SK-N-SH (cell line): Measurements from ENCODE around the gene GALM. TPM values are rescaled to one million over a fixed set of nuclear protein-coding genes. Genes with fewer than 3 reads are reported as not detected.

Experiments
- CTCF ChIA-PET: fragments of 300-600, 350-600 bp; formaldehyde crosslinking; extraction: SDS; loops from one replicate; lab custom pipeline; 2021; lab: Yijun Ruan, JAX
- POLR2A ChIA-PET: fragments of 350-600 bp; sonication (Branson Sonifier 250); formaldehyde crosslinking; extraction: SDS; loops from one replicate; lab custom pipeline; 2020; ENCODE audit warnings: antibody characterized with exemption, inconsistent platforms; lab: Yijun Ruan, JAX
- DNase-seq: peaks from one replicate; pipeline ENCODE4 v3.0.0; 2012
- H2AFZ ChIP-seq: fragments of 200-600 bp; sonication (generic); 2 replicates; pipeline ENCODE4 v1.8.1; 2016; ENCODE audit warnings: antibody characterized with exemption, mild to moderate bottlenecking, low read depth
- H3F3A ChIP-seq: fragments of 200-600 bp; sonication (generic); replicated peaks from 2 replicates; pipeline ENCODE3; 2016; ENCODE audit warnings: antibody characterized with exemption, mild to moderate bottlenecking; ENCODE audit not compliant: insufficient read depth
- H3K27ac ChIP-seq, 2 experiments: fragments of 200-500 bp in 1 of 2; fragments of 200-600 bp in 1 of 2; sonication (Bioruptor generic) in 1 of 2; sonication (generic), shearing (Covaris generic) in 1 of 2; 2 replicates each; pipeline versions ENCODE4 v1.5.1 to v1.6.1; 2014 to 2016; ENCODE audit warnings: low read depth in 2 of 2, inconsistent platforms in 1 of 2, low read length in 1 of 2, mild to moderate bottlenecking in 1 of 2, mixed read lengths in 1 of 2
- H3K27me3 ChIP-seq: fragments of 200-600 bp; sonication (generic), shearing (Covaris generic); 2 replicates; pipeline ENCODE4 v1.6.1; 2016; ENCODE audit warnings: mixed run types; ENCODE audit not compliant: insufficient read depth
- H3K36me3 ChIP-seq, 2 experiments: fragments of 200-500 bp in 1 of 2; fragments of 200-600 bp in 1 of 2; sonication (Bioruptor generic) in 1 of 2; sonication (generic) in 1 of 2; replicated peaks in 1 of 2; 2 replicates each; pipeline versions ENCODE3 to v1.5.1; 2014 to 2016; ENCODE audit warnings: low read length in 1 of 2, mild to moderate bottlenecking in 1 of 2; ENCODE audit not compliant: insufficient read depth in 2 of 2, control insufficient read depth in 1 of 2
- H3K4me1 ChIP-seq, 2 experiments: fragments of 200-500 bp in 1 of 2; fragments of 200-600 bp in 1 of 2; sonication (Bioruptor generic) in 1 of 2; sonication (generic), shearing (Covaris generic) in 1 of 2; 2 replicates each; pipeline versions ENCODE4 v1.5.1 to v1.6.1; 2014 to 2016; ENCODE audit warnings: low read depth in 1 of 2, low read length in 1 of 2, mixed run types in 1 of 2; ENCODE audit not compliant: insufficient read depth in 2 of 2, control insufficient read depth in 1 of 2
- H3K4me2 ChIP-seq: fragments of 200-600 bp; sonication (generic), shearing (Covaris generic); 2 replicates; pipeline ENCODE4 v1.6.1; 2017; ENCODE audit warnings: mixed run types
- H3K4me3 ChIP-seq, 2 experiments: fragments of 200-500 bp in 1 of 2; fragments of 200-600 bp in 1 of 2; sonication (Bioruptor generic) in 1 of 2; sonication (generic), shearing (Covaris generic) in 1 of 2; 2 replicates each; pipeline versions ENCODE4 v1.5.1 to v1.8.1; 2014 to 2016; ENCODE audit warnings: low read depth in 2 of 2, inconsistent platforms in 1 of 2, low read length in 1 of 2, mild to moderate bottlenecking in 1 of 2, mixed read lengths in 1 of 2, moderate library complexity in 1 of 2
- H3K79me2 ChIP-seq: fragments of 200-600 bp; sonication (generic); 2 replicates; pipeline ENCODE4 v1.8.1; 2017; ENCODE audit warnings: mild to moderate bottlenecking; ENCODE audit not compliant: insufficient read depth
- H3K9ac ChIP-seq: fragments of 200-600 bp; sonication (generic); 2 replicates; pipeline ENCODE4 v1.6.1; 2017; ENCODE audit warnings: mixed run types
- H3K9me2 ChIP-seq: fragments of 200-600 bp; sonication (generic); 2 replicates; pipeline ENCODE4 v1.6.1; 2017; ENCODE audit warnings: mixed run types
- H3K9me3 ChIP-seq: fragments of 200-600 bp; sonication (generic); 2 replicates; pipeline ENCODE4 v1.6.1; 2017; ENCODE audit warnings: mixed run types, mild to moderate bottlenecking, moderate library complexity
- H4K20me1 ChIP-seq: fragments of 200-600 bp; sonication (generic); 2 replicates; pipeline ENCODE4 v1.6.1; 2017; ENCODE audit warnings: mild to moderate bottlenecking, mixed run types; ENCODE audit not compliant: insufficient read depth
- FOXJ3 ChIP-seq: sonication (generic); formaldehyde crosslinking; IDR thresholded peaks from 2 replicates; pipeline ENCODE4 v1.5.1; 2020; ENCODE audit warnings: mild to moderate bottlenecking, missing genetic modification reagents
- GATA2 ChIP-seq: sonication (generic); formaldehyde crosslinking; IDR thresholded peaks from 2 replicates; pipeline ENCODE4 v1.5.0; 2020; ENCODE audit warnings: mild to moderate bottlenecking, missing genetic modification reagents
- MEF2A ChIP-seq: IDR thresholded peaks from 2 replicates; pipeline ENCODE4 v1.4.0; 2012; ENCODE audit warnings: low read depth, borderline replicate concordance
- NFIC ChIP-seq: IDR thresholded peaks from 2 replicates; pipeline ENCODE4 v1.4.0; 2012; ENCODE audit warnings: borderline replicate concordance
- RAD21 ChIP-seq: IDR thresholded peaks from 2 replicates; pipeline ENCODE4 v1.6.1; 2012; ENCODE audit warnings: mild to moderate bottlenecking, low read length
- RFX5 ChIP-seq: IDR thresholded peaks from 2 replicates; pipeline ENCODE4 v1.6.1; 2012; ENCODE audit warnings: mild to moderate bottlenecking, improper control_type of control experiment, low read length
- RXRA ChIP-seq: IDR thresholded peaks from 2 replicates; pipeline ENCODE4 v1.4.0; 2012; ENCODE audit warnings: low read depth, mild to moderate bottlenecking, borderline replicate concordance
- SMC3 ChIP-seq: IDR thresholded peaks from 2 replicates; pipeline ENCODE4 v1.6.1; 2012; ENCODE audit warnings: low read depth, low read length, improper control_type of control experiment
- TAF1 ChIP-seq: IDR thresholded peaks from 2 replicates; pipeline ENCODE4 v1.6.1; 2012; ENCODE audit warnings: low read depth, mild to moderate bottlenecking, low read length, moderate library complexity, borderline replicate concordance
- TEAD4 ChIP-seq: IDR thresholded peaks from 2 replicates; pipeline ENCODE4 v1.4.0; 2012; ENCODE audit warnings: mild to moderate bottlenecking, borderline replicate concordance; ENCODE audit not compliant: insufficient read depth
- YY1 ChIP-seq: IDR thresholded peaks from 2 replicates; pipeline ENCODE4 v1.4.0; 2012; ENCODE audit warnings: low read depth, mild to moderate bottlenecking
- WGBS: methylation state at CpG from one replicate; pipeline ENCODE4 v1.1.6; 2017; ENCODE audit warnings: low lambda C conversion rate; 5-methylcytosine and 5-hydroxymethylcytosine counted together
- polyA plus RNA-seq, 3 experiments: library from polyadenylated mRNA; depleted of rRNA; stranded (reverse); fragments of >200 nt; gene quantifications; 2 replicates each; pipeline ENCODE4 v1.2.3, GENCODE V29; 2012
- TF ChIP-seq, protein P1 (sequence below): fragments of 150-350 bp; IDR thresholded peaks from 2 replicates; pipeline ENCODE4 v1.6.1; 2016; ENCODE audit warnings: mild to moderate bottlenecking, low read depth, low read length
- TF ChIP-seq, protein P2 (sequence below): IDR thresholded peaks from 2 replicates; pipeline ENCODE4; 2012
- TF ChIP-seq, protein P3 (sequence below): IDR thresholded peaks from 2 replicates; pipeline ENCODE4 v1.4.0; 2012; ENCODE audit warnings: low read depth, borderline replicate concordance
- TF ChIP-seq, protein P4 (sequence below): IDR thresholded peaks from 2 replicates; pipeline ENCODE4 v1.6.1; 2012; ENCODE audit warnings: mild to moderate bottlenecking, low read depth, low read length, moderate library complexity

Gene GALM
- polyA plus RNA-seq, 1 of the 3 experiments (the other 2 are of a cell fraction): 17.9 TPM

DNA sequence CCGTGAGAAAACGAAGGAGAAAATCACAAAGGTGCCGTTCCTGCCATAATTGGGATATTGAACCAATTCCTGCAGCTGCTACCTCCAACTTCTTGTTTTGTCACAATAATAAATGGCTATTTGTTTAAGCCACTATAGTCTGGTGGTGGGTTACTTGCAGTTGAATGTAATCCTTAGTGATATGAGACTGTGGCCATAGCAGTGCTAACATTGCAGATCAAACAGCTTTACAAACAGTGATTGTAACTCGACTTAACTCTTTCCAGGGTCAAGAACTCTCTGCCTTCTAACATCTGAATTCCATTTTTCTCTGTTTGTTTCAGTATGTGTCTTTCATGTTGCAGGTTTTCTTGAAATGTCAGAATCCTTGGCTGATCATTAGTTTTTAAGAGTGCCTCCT is 38.5 kb upstream of the GALM start:
- Histone ChIP-seq H3K4me2 (no peak overlapping the region), H3K4me1 (no peaks in the 10 kb centered on the region), H3K79me2 (no peaks in the 10 kb centered on the region), H4K20me1 (no peaks in the 10 kb centered on the region), H2AFZ (no peak overlapping the region), H3K9me2 (no peaks in the 10 kb centered on the region), H3K9me3 (no peaks in the 10 kb centered on the region), H3F3A (no peaks in the 10 kb centered on the region), H3K36me3 (no peaks in the 10 kb centered on the region), H3K27me3 (no peaks in the 10 kb centered on the region), H3K4me3 (no peak overlapping the region)
- no peak for DNase-seq
- POLR2A ChIA-PET: no interaction called here
- CTCF ChIA-PET: interaction anchor here (0.6 to 3.4 kb wide), 6 partner anchors 10 to 194 kb away, joined by 3 to 22 read pairs (median 4); partner anchors contain the start of gene HNRNPLL
- 82% methylated on average over 4 of the region's 4 CpGs for WGBS
- no peak for TF ChIP-seq TAF1
- TF ChIP-seq RFX5: no peak
- TF ChIP-seq, protein P1, sequence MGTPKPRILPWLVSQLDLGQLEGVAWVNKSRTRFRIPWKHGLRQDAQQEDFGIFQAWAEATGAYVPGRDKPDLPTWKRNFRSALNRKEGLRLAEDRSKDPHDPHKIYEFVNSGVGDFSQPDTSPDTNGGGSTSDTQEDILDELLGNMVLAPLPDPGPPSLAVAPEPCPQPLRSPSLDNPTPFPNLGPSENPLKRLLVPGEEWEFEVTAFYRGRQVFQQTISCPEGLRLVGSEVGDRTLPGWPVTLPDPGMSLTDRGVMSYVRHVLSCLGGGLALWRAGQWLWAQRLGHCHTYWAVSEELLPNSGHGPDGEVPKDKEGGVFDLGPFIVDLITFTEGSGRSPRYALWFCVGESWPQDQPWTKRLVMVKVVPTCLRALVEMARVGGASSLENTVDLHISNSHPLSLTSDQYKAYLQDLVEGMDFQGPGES: no peak
- TF ChIP-seq SMC3: no peak
- no peak for TF ChIP-seq FOXJ3 (CRISPR knock-in tag)
- TF ChIP-seq RXRA: no peak
- TF ChIP-seq YY1: no peak
- TF ChIP-seq TEAD4: no peak
- TF ChIP-seq, protein P2, sequence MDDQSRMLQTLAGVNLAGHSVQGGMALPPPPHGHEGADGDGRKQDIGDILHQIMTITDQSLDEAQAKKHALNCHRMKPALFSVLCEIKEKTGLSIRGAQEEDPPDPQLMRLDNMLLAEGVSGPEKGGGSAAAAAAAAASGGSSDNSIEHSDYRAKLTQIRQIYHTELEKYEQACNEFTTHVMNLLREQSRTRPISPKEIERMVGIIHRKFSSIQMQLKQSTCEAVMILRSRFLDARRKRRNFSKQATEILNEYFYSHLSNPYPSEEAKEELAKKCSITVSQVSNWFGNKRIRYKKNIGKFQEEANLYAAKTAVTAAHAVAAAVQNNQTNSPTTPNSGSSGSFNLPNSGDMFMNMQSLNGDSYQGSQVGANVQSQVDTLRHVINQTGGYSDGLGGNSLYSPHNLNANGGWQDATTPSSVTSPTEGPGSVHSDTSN: no peak
- TF ChIP-seq, all 33 proteins: peak for 0
- Histone ChIP-seq H3K9ac (no peak overlapping the region), H3K27ac (no peak overlapping the region)

DNA sequence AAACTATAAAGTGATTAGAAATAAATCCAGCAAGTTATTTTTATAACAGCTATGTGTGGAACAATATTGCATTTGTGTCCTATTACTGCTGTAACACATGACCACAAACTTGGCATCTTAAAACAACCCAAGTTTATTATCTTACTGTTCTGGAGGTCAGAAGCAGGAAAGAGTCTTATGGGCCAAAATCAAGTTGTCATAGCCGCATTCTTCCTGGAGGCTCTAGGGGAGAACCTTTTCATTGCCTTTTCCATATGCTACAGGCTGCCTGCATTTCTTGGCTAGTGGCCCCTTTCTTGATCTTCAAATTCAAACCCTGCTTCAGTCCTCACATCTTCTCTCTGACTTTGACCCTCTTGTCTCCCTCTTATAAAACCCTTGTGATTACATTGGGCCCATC is 36.2 kb upstream of the GALM start:
- Histone ChIP-seq H3F3A (peaks cover 5% of the 10 kb centered on the region), H3K9me3 (no peaks in the 10 kb centered on the region), H3K4me3 (no peak overlapping the region), H3K79me2 (no peaks in the 10 kb centered on the region), H3K27ac (no peak overlapping the region), H3K9me2 (no peaks in the 10 kb centered on the region), H3K9ac (no peak overlapping the region), H2AFZ (no peak overlapping the region), H3K36me3 (no peaks in the 10 kb centered on the region), H3K4me1 (peaks cover 0 to 4% of the 10 kb centered on the region in 2 experiments; a peak in 2 of 4 replicates), H4K20me1 (no peaks in the 10 kb centered on the region), H3K4me2 (no peak overlapping the region), H3K27me3 (no peaks in the 10 kb centered on the region)
- DNase-seq: no peak
- TF ChIP-seq RAD21 (no peak), MEF2A (no peak), GATA2 (CRISPR knock-in tag) (no peak), FOXJ3 (CRISPR knock-in tag) (no peak), NFIC (no peak)
- TF ChIP-seq, protein P3, sequence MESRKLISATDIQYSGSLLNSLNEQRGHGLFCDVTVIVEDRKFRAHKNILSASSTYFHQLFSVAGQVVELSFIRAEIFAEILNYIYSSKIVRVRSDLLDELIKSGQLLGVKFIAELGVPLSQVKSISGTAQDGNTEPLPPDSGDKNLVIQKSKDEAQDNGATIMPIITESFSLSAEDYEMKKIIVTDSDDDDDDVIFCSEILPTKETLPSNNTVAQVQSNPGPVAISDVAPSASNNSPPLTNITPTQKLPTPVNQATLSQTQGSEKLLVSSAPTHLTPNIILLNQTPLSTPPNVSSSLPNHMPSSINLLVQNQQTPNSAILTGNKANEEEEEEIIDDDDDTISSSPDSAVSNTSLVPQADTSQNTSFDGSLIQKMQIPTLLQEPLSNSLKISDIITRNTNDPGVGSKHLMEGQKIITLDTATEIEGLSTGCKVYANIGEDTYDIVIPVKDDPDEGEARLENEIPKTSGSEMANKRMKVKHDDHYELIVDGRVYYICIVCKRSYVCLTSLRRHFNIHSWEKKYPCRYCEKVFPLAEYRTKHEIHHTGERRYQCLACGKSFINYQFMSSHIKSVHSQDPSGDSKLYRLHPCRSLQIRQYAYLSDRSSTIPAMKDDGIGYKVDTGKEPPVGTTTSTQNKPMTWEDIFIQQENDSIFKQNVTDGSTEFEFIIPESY: no peak
- TF ChIP-seq, protein P1: no peak
- TF ChIP-seq, protein P4, sequence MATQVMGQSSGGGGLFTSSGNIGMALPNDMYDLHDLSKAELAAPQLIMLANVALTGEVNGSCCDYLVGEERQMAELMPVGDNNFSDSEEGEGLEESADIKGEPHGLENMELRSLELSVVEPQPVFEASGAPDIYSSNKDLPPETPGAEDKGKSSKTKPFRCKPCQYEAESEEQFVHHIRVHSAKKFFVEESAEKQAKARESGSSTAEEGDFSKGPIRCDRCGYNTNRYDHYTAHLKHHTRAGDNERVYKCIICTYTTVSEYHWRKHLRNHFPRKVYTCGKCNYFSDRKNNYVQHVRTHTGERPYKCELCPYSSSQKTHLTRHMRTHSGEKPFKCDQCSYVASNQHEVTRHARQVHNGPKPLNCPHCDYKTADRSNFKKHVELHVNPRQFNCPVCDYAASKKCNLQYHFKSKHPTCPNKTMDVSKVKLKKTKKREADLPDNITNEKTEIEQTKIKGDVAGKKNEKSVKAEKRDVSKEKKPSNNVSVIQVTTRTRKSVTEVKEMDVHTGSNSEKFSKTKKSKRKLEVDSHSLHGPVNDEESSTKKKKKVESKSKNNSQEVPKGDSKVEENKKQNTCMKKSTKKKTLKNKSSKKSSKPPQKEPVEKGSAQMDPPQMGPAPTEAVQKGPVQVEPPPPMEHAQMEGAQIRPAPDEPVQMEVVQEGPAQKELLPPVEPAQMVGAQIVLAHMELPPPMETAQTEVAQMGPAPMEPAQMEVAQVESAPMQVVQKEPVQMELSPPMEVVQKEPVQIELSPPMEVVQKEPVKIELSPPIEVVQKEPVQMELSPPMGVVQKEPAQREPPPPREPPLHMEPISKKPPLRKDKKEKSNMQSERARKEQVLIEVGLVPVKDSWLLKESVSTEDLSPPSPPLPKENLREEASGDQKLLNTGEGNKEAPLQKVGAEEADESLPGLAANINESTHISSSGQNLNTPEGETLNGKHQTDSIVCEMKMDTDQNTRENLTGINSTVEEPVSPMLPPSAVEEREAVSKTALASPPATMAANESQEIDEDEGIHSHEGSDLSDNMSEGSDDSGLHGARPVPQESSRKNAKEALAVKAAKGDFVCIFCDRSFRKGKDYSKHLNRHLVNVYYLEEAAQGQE: no peak
- POLR2A ChIA-PET: no interaction called here
- CTCF ChIA-PET: no interaction called here
- WGBS: 100% methylated on average over 1 of the region's 1 CpG
